Fibroblast of mammary gland (primary cell): ENCODE results near the gene CMTM3.
"Not testable (repeated sequence)": the region's sequence is repeated elsewhere in the genome, so short reads cannot be mapped to it uniquely, and the experiment has no call there.

ENCODE experiments used
- DNase-seq: peaks from one replicate; pipeline ENCODE4 v3.0.0-alpha.2; 2010; ENCODE audit warnings: low read depth
- H3K4me3 ChIP-seq: 2 replicates; pipeline ENCODE4 v1.5.1; 2011; ENCODE audit warnings: low read depth, mild to moderate bottlenecking, low read length, moderate library complexity; ENCODE audit not compliant: control insufficient read depth
- CTCF ChIP-seq: conservative IDR thresholded peaks from 2 replicates; pipeline ENCODE4 v1.5.1; 2011; ENCODE audit warnings: low read depth, low read length, inconsistent platforms; ENCODE audit not compliant: control insufficient read depth, insufficient read depth

Gene CMTM3

GRCh38 chr16:66622863-66623262 is 18.4 kb downstream of the CMTM3 start:
- TF ChIP-seq CTCF = no peak
- H3K4me3 ChIP-seq = no peak overlapping the region

GRCh38 chr16:66623755-66624154 is 19.3 kb downstream of the CMTM3 start:
- TF ChIP-seq CTCF = no peak
- peak; percentile 25 for DNase-seq
- no peak overlapping the region for H3K4me3 ChIP-seq

More at GRCh38 chr16:66622863-66623262, 18.4 kb downstream of the CMTM3 start:
- peak; percentile 63 for DNase-seq

GRCh38 chr16:66627611-66628378 is 23.3 kb downstream of the CMTM3 start:
- H3K4me3 ChIP-seq, DNase-seq: not testable (repeated sequence)

GRCh38 chr16:66629856-66630255 is 25.4 kb downstream of the CMTM3 start:
- no peak overlapping the region for H3K4me3 ChIP-seq
- TF ChIP-seq CTCF = no peak
- no peak for DNase-seq

GRCh38 chr16:66630561-66631260 is 26.2 kb downstream of the CMTM3 start:
- H3K4me3 ChIP-seq, DNase-seq: not testable (repeated sequence)

GRCh38 chr16:66631558-66631957 is 27.1 kb downstream of the CMTM3 start:
- DNase-seq, H3K4me3 ChIP-seq: not testable (repeated sequence)

GRCh38 chr16:66634527-66635196 is 30.2 kb downstream of the CMTM3 start:
- no peak for TF ChIP-seq CTCF
- H3K4me3 ChIP-seq = no peak overlapping the region
- no peak for DNase-seq

GRCh38 chr16:66635406-66635805 is 30.9 kb downstream of the CMTM3 start:
- no peak overlapping the region for H3K4me3 ChIP-seq
- no peak for DNase-seq

More at GRCh38 chr16:66635406-66635805, 30.9 kb downstream of the CMTM3 start:
- no peak for TF ChIP-seq CTCF
